ENCODE results near the gene KCNG2. TPM values are rescaled to one million over a fixed set of nuclear protein-coding genes. Genes with fewer than 3 reads are reported as not detected.

The KCNG2 gene
- total RNA-seq, 1 donor from 2014 or later: not detected

GRCh38 chr18:79818631-79819030 lies 20.9 kb downstream of the KCNG2 start:
- H3K9me3 Mint-ChIP-seq: no peaks in the 10 kb centered on the region
- no peaks in the 10 kb centered on the region for H3K4me1 Mint-ChIP-seq
- no peaks in the 10 kb centered on the region for H3K36me3 Mint-ChIP-seq
- TF ChIP-seq, protein P1, sequence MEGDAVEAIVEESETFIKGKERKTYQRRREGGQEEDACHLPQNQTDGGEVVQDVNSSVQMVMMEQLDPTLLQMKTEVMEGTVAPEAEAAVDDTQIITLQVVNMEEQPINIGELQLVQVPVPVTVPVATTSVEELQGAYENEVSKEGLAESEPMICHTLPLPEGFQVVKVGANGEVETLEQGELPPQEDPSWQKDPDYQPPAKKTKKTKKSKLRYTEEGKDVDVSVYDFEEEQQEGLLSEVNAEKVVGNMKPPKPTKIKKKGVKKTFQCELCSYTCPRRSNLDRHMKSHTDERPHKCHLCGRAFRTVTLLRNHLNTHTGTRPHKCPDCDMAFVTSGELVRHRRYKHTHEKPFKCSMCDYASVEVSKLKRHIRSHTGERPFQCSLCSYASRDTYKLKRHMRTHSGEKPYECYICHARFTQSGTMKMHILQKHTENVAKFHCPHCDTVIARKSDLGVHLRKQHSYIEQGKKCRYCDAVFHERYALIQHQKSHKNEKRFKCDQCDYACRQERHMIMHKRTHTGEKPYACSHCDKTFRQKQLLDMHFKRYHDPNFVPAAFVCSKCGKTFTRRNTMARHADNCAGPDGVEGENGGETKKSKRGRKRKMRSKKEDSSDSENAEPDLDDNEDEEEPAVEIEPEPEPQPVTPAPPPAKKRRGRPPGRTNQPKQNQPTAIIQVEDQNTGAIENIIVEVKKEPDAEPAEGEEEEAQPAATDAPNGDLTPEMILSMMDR (IDR thresholded peaks at IDR 0.05; ENCODE audit: unreplicated experiment): no peak
- H3K4me3 Mint-ChIP-seq: no peak overlapping the region
- DNase-seq (ENCODE audit: low spot score in 2 of 2, unreplicated experiment in 2 of 2): no peak
- H3K27ac Mint-ChIP-seq: no peak overlapping the region
- H3K27me3 Mint-ChIP-seq (ENCODE audit: low read depth): peaks cover 55% of the 10 kb centered on the region

GRCh38 chr18:79819064-79819967 lies 21.6 kb downstream of the KCNG2 start:
- Mint-ChIP-seq H3K27ac (no peak overlapping the region), H3K4me3 (no peak overlapping the region), H3K9me3 (no peaks in the 10 kb centered on the region), H3K4me1 (no peaks in the 10 kb centered on the region), H3K36me3 (no peaks in the 10 kb centered on the region), H3K27me3 (ENCODE audit: low read depth) (peaks cover 48% of the 10 kb centered on the region)
- TF ChIP-seq, protein P1 (IDR thresholded peaks at IDR 0.05; ENCODE audit: unreplicated experiment): no peak
- DNase-seq (ENCODE audit: low spot score in 2 of 2, unreplicated experiment in 2 of 2): no peak

DNA sequence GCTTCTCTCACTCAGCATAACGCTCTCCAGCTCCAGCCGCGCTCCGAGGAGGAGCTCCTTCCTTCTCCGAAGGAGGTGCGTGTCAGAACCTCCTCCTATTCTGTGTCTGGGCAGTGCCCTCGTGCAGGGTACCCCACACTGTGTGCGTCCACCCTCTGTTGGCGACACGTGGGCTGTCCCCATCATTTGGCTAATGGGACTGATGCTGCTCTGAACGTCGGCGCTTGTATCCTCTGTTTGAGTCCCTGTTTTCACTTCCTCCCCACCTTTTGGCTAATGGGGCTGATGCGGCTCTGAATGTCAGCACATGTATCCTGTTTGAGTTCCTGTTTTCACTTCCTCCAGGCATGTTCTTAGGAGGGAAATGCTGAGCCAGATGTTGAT lies 22.2 kb downstream of the KCNG2 start:
- TF ChIP-seq, protein P1 (IDR thresholded peaks at IDR 0.05; ENCODE audit: unreplicated experiment): no peak
- peaks cover 42% of the 10 kb centered on the region for H3K27me3 Mint-ChIP-seq (ENCODE audit: low read depth)
- no peak overlapping the region for H3K4me3 Mint-ChIP-seq
- H3K36me3 Mint-ChIP-seq: no peaks in the 10 kb centered on the region
- no peak for DNase-seq (ENCODE audit: low spot score in 2 of 2, unreplicated experiment in 2 of 2)
- no peak overlapping the region for H3K27ac Mint-ChIP-seq
- no peaks in the 10 kb centered on the region for H3K4me1 Mint-ChIP-seq
- H3K9me3 Mint-ChIP-seq: no peaks in the 10 kb centered on the region

GRCh38 chr18:79823120-79823519 lies 25.4 kb downstream of the KCNG2 start:
- Mint-ChIP-seq H3K9me3 (no peaks in the 10 kb centered on the region), H3K27me3 (ENCODE audit: low read depth) (peaks cover 29% of the 10 kb centered on the region), H3K27ac (no peak overlapping the region), H3K36me3 (no peaks in the 10 kb centered on the region), H3K4me3 (no peak overlapping the region), H3K4me1 (no peaks in the 10 kb centered on the region)
- TF ChIP-seq, protein P1 (IDR thresholded peaks at IDR 0.05; ENCODE audit: unreplicated experiment): no peak
- no peak for DNase-seq (ENCODE audit: low spot score in 2 of 2, unreplicated experiment in 2 of 2)

GRCh38 chr18:79825913-79826312 lies 28.2 kb downstream of the KCNG2 start:
- H3K4me1 Mint-ChIP-seq: no peaks in the 10 kb centered on the region
- no peak overlapping the region for H3K27ac Mint-ChIP-seq
- TF ChIP-seq, protein P1 (IDR thresholded peaks at IDR 0.05; ENCODE audit: unreplicated experiment): no peak
- DNase-seq (ENCODE audit: low spot score in 2 of 2, unreplicated experiment in 2 of 2): no peak
- no peak overlapping the region for H3K4me3 Mint-ChIP-seq
- H3K36me3 Mint-ChIP-seq: no peaks in the 10 kb centered on the region
- peaks cover 9% of the 10 kb centered on the region for H3K27me3 Mint-ChIP-seq (ENCODE audit: low read depth)
- no peaks in the 10 kb centered on the region for H3K9me3 Mint-ChIP-seq

Data from mesothelial cell of epicardium (in vitro differentiated cells).